ENCODE measurements around the gene ANKRD10. TPM values are rescaled to one million over a fixed set of nuclear protein-coding genes. Genes with fewer than 3 reads are reported as not detected.
A peak's percentile ranks its signal among the peaks of the same experiment; 100 is the strongest.

ANKRD10 gene
- total RNA-seq, 4 donors from 2014 or later = 128 to 268 (median 235) TPM

DNA sequence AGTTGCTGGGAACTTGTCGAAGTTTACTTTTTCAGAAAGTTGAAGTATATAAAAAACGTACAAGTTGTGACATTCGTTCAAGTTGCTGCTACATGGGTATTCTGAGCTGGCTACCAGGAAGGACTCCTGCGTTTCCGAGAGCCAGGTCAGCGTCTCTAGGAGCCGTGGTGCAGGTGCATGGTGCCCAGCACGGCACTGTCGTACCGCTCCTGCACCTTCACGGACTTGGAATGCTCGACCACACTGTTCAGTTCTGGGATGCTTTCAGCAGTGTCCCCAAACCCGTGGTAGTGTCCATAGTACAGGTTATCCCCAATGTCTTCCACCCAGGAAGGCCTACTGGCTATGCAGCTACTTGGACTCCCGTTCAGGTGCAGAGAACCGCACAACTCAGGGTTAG, 35.4 kb downstream of the ANKRD10 start:
- Histone ChIP-seq H3K27me3 (no peaks in the 10 kb centered on the region), H3K9me3 (no peaks in the 10 kb centered on the region), H3K36me3 (no peaks in the 10 kb centered on the region), H3K4me1 (peaks cover 0 to under 1% of the 10 kb centered on the region in 2 donors), H3K4me3 (no peak overlapping the region), H3K27ac (no peak overlapping the region)
- TF ChIP-seq, protein P1, sequence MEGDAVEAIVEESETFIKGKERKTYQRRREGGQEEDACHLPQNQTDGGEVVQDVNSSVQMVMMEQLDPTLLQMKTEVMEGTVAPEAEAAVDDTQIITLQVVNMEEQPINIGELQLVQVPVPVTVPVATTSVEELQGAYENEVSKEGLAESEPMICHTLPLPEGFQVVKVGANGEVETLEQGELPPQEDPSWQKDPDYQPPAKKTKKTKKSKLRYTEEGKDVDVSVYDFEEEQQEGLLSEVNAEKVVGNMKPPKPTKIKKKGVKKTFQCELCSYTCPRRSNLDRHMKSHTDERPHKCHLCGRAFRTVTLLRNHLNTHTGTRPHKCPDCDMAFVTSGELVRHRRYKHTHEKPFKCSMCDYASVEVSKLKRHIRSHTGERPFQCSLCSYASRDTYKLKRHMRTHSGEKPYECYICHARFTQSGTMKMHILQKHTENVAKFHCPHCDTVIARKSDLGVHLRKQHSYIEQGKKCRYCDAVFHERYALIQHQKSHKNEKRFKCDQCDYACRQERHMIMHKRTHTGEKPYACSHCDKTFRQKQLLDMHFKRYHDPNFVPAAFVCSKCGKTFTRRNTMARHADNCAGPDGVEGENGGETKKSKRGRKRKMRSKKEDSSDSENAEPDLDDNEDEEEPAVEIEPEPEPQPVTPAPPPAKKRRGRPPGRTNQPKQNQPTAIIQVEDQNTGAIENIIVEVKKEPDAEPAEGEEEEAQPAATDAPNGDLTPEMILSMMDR (IDR thresholded peaks at IDR 0.05) = no peak
- TF ChIP-seq POLR2A (IDR thresholded peaks at IDR 0.05) = no peak
- intact Hi-C loops (cut with DNase I; ENCODE audit: low total_unique reads) = no loop called here
- no peak for DNase-seq

DNA sequence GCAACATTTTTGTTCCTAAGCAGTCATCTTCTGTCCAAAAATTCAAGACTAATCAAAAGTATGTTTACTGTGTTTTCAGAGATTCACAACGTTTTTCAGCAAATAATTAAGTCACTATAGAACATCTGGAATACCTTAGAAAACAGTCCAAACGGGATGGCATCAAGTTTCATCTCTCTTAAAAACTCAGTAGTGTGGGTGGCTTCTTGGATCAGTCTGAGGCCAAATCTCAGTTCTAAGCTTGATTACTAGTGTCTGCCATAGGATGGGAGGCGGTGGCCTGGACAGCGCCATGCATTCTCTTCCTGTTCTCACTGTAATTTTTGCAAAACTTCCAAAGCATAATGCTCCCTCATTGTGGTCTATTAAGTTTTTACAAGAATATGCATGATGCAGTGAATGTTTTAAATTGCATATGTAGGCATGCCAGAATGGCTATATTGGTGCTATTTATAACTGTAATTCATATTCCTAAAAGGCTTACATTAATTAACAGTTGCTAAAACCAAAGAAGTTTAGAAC, 37.1 kb downstream of the ANKRD10 start:
- DNase-seq = no peak
- no peak overlapping the region for H3K27ac ChIP-seq
- H3K4me1 ChIP-seq = peaks cover 0 to 4% of the 10 kb centered on the region in 2 donors
- no peak overlapping the region for H3K4me3 ChIP-seq
- H3K9me3 ChIP-seq = no peaks in the 10 kb centered on the region
- no peaks in the 10 kb centered on the region for H3K27me3 ChIP-seq
- intact Hi-C loops (cut with DNase I; ENCODE audit: low total_unique reads) = no loop called here
- no peak for TF ChIP-seq POLR2A (IDR thresholded peaks at IDR 0.05)
- TF ChIP-seq, protein P1 (IDR thresholded peaks at IDR 0.05) = no peak
- no peaks in the 10 kb centered on the region for H3K36me3 ChIP-seq

DNA sequence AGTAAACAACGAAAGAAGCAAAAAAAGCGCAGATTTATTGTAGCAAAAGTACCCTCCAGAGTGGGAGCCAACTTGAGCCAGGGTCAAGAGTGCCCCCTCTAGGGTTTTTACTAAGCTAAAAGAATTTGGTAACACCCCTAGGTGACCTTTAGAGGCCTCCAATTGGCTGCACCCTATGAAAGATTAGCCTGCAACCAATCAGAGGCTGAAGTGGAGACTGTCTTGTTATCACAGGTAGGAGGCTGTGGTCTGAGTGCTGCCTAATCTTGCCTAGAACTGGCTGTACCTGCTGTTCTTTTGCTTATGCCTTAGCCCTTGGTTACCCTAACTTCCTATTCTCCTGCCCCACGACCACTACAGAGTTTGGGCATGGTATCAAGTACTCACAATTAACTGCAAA, 38.3 kb downstream of the ANKRD10 start:
- no peaks in the 10 kb centered on the region for H3K27me3 ChIP-seq
- H3K4me1 ChIP-seq = peaks cover 0 to 4% of the 10 kb centered on the region in 2 donors
- TF ChIP-seq, protein P1 (IDR thresholded peaks at IDR 0.05) = no peak
- no peak for TF ChIP-seq POLR2A (IDR thresholded peaks at IDR 0.05)
- H3K4me3 ChIP-seq = no peak overlapping the region
- no peaks in the 10 kb centered on the region for H3K9me3 ChIP-seq
- no peak for DNase-seq
- intact Hi-C loops (cut with DNase I; ENCODE audit: low total_unique reads) = no loop called here
- H3K27ac ChIP-seq = no peak overlapping the region
- no peaks in the 10 kb centered on the region for H3K36me3 ChIP-seq

DNA sequence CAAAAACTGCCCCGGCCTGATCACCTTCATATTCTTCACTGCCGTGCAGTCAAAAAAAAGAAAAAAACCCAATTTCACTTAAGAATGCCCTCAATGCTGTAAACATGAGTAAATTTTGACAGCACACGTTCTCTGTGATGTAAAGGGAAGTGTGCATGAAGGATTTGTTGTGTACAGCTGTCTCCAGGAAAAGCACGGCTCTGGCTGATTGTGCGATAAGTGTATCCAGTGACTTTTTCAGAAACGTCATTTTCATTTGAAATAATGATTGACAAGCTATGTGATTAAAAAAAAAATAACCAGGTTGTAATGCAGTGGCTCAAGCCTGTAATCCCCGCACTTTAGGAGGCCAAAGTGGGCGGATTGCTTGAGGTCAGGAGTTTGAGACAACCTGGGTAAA, 39.6 kb downstream of the ANKRD10 start:
- TF ChIP-seq, protein P1 (IDR thresholded peaks at IDR 0.05) = no peak
- TF ChIP-seq POLR2A (IDR thresholded peaks at IDR 0.05) = no peak
- H3K4me1 ChIP-seq = peaks cover 6 to 12% of the 10 kb centered on the region in 2 donors
- no peak overlapping the region for H3K4me3 ChIP-seq
- H3K27me3 ChIP-seq = no peaks in the 10 kb centered on the region
- no peak for DNase-seq
- intact Hi-C loops (cut with DNase I; ENCODE audit: low total_unique reads) = no loop called here
- no peaks in the 10 kb centered on the region for H3K36me3 ChIP-seq
- peak overlapping the region in 1 of 2 donors; percentile 52 for H3K27ac ChIP-seq
- H3K9me3 ChIP-seq = no peaks in the 10 kb centered on the region

DNA sequence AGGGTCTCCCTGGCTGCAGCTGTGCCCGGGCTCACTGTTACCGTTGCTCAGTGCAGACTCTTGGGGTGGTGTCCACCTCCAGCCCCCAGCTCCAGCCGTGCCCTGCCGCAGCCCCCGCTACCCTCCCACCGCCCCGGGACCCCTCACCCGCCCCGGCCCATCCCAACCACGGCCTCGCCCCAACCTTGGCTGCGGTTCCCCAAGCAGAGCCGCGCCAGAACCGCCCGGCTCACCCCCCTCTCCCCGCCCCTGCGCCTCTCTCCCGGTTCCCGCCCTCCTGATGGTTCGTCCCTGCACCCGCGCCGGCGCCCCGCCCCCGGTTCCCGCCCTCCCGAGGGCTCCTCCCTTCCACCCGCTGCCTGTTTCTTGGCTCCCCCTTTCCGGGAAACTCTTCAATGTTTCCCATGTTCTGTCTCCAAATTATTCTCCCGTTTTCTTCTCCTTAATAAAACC, 40.3 kb downstream of the ANKRD10 start:
- Histone ChIP-seq H3K4me3 (peak overlapping the region; percentile 35 to 43), H3K27me3 (no peaks in the 10 kb centered on the region), H3K27ac (peak overlapping the region; percentile 52 to 71), H3K36me3 (no peaks in the 10 kb centered on the region), H3K9me3 (no peaks in the 10 kb centered on the region), H3K4me1 (peaks cover 6 to 12% of the 10 kb centered on the region in 2 donors)
- TF ChIP-seq, protein P1 (IDR thresholded peaks at IDR 0.05) = no peak
- TF ChIP-seq POLR2A (IDR thresholded peaks at IDR 0.05) = no peak
- DNase-seq = peak; percentile 91 to 92
- intact Hi-C loops (cut with DNase I; ENCODE audit: low total_unique reads) = no loop called here
